ENCODE results near the gene DEUP1.
"Not testable (repeated sequence)": the region's sequence is repeated elsewhere in the genome, so short reads cannot be mapped to it uniquely, and the experiment has no call there.

The DEUP1 gene

GRCh38 chr11:93330446-93330984 is at the start of gene DEUP1:
TSS of gene DEUP1 (plus strand) at chr11:93330742. CDS start at chr11:93332260, 1,518 bp downstream.
- DNase-seq (ENCODE audit: low spot score) = no peak

- DNase-seq (ENCODE audit: low spot score) = no peak
These were observed 45.1 kb upstream of the DEUP1 start for GRCh38 chr11:93285430-93285829.

- DNase-seq (ENCODE audit: low spot score) = no peak
These were observed 43.1 kb upstream of the DEUP1 start for GRCh38 chr11:93287434-93287833.

- DNase-seq (ENCODE audit: low spot score) = no peak
These were observed 42.5 kb upstream of the DEUP1 start for GRCh38 chr11:93288079-93288478.

- no peak for DNase-seq (ENCODE audit: low spot score)
These were observed 41.8 kb upstream of the DEUP1 start for GRCh38 chr11:93288767-93289166.

GRCh38 chr11:93289782-93290463 is 40.6 kb upstream of the DEUP1 start:
- DNase-seq (ENCODE audit: low spot score) = no peak

- no peak for DNase-seq (ENCODE audit: low spot score)
These were observed 39.4 kb upstream of the DEUP1 start for GRCh38 chr11:93291110-93291509.

- no peak for DNase-seq (ENCODE audit: low spot score)
These were observed 38.6 kb upstream of the DEUP1 start for GRCh38 chr11:93291898-93292297.

GRCh38 chr11:93295921-93296575 is 34.5 kb upstream of the DEUP1 start:
- no peak for DNase-seq (ENCODE audit: low spot score)

GRCh38 chr11:93303689-93304088 is 26.9 kb upstream of the DEUP1 start:
- no peak for DNase-seq (ENCODE audit: low spot score)

GRCh38 chr11:93314399-93314798 is 16.1 kb upstream of the DEUP1 start:
- not testable (repeated sequence) for DNase-seq (ENCODE audit: low spot score)

GRCh38 chr11:93319224-93319839 is 11.2 kb upstream of the DEUP1 start:
- DNase-seq (ENCODE audit: low spot score) = no peak

- DNase-seq (ENCODE audit: low spot score) = no peak
These were observed 10.3 kb upstream of the DEUP1 start for GRCh38 chr11:93320230-93320629.

GRCh38 chr11:93322207-93322606 is 8.3 kb upstream of the DEUP1 start:
- DNase-seq (ENCODE audit: low spot score) = no peak

GRCh38 chr11:93323747-93324146 is 6.8 kb upstream of the DEUP1 start:
- no peak for DNase-seq (ENCODE audit: low spot score)

GRCh38 chr11:93324500-93324899 is 6.0 kb upstream of the DEUP1 start:
- DNase-seq (ENCODE audit: low spot score) = no peak

- no peak for DNase-seq (ENCODE audit: low spot score)
These were observed 3.9 kb upstream of the DEUP1 start for GRCh38 chr11:93326681-93327080.

GRCh38 chr11:93329936-93330445 is 551 bp upstream of the DEUP1 start:
- no peak for DNase-seq (ENCODE audit: low spot score)

- no peak for DNase-seq (ENCODE audit: low spot score)
These were observed 9.7 kb downstream of the DEUP1 start for GRCh38 chr11:93340223-93340622.

- DNase-seq (ENCODE audit: low spot score) = no peak
These were observed 14.4 kb downstream of the DEUP1 start for GRCh38 chr11:93344855-93345333.

- DNase-seq (ENCODE audit: low spot score) = no peak
These were observed 18.4 kb downstream of the DEUP1 start for GRCh38 chr11:93348930-93349329.

GRCh38 chr11:93350835-93351234 is 20.3 kb downstream of the DEUP1 start:
- no peak for DNase-seq (ENCODE audit: low spot score)

- no peak for DNase-seq (ENCODE audit: low spot score)
These were observed 28.9 kb downstream of the DEUP1 start for GRCh38 chr11:93359396-93359795.

All from hematopoietic multipotent progenitor cell treated with erythropoietin and hydrocortisone succinate and interleukin-3 and kit ligand, for 17 days (in vitro differentiated cells).